Gastroesophageal sphincter (tissue), 4 donors: Measurements from ENCODE around the gene FOXE1. TPM values are rescaled to one million over a fixed set of nuclear protein-coding genes. Genes with fewer than 3 reads are reported as not detected.

Experiments used
- ATAC-seq: fragments of 150-250 bp; one replicate; pipeline ENCODE4 v1.9.1; 2016; ENCODE audit warnings: mild to moderate bottlenecking, moderate library complexity
- H3K27ac ChIP-seq, 4 donors: fragments of 200-600 bp; sonication (generic) in 3 of 4; 1 replicate in 3 of 4; 2 replicates in 1 of 4; pipeline ENCODE4 v1.5.1; 2016 to 2019
- H3K27me3 ChIP-seq: fragments of 200-600 bp; sonication (generic); one replicate; pipeline ENCODE4 v1.5.1; 2019
- H3K36me3 ChIP-seq, 2 donors: fragments of 200-600 bp; sonication (generic); one replicate each; pipeline ENCODE4 v1.5.1; 2019; ENCODE audit warnings: control low read depth in 1 of 2
- H3K4me1 ChIP-seq, 3 donors: fragments of 200-600 bp; sonication (generic); 1 replicate in 2 of 3; 2 replicates in 1 of 3; pipeline ENCODE4 v1.5.1; 2016 to 2019; ENCODE audit warnings: control low read depth in 2 of 3
- H3K4me3 ChIP-seq, 2 donors: fragments of 200-600 bp; sonication (generic); one replicate each; pipeline ENCODE4 v1.5.1; 2019; ENCODE audit warnings: mild to moderate bottlenecking in 1 of 2, moderate library complexity in 1 of 2
- H3K9me3 ChIP-seq, 3 donors: fragments of 200-600 bp; sonication (generic); one replicate each; pipeline ENCODE4 v1.5.1; 2017 to 2019; ENCODE audit warnings: control low read depth in 2 of 3
- EP300 ChIP-seq: sonication (generic); formaldehyde crosslinking; IDR thresholded peaks from one replicate; pipeline ENCODE4 v1.6.1; 2017; ENCODE audit warnings: antibody characterized with exemption, mild to moderate bottlenecking
- POLR2A ChIP-seq, 2 donors: fragments of 450-650 bp; IDR thresholded peaks; one replicate each; pipeline ENCODE4 v1.6.1; 2017; ENCODE audit warnings: antibody characterized with exemption in 2 of 2, mild to moderate bottlenecking in 2 of 2, moderate library complexity in 1 of 2
- POLR2AphosphoS5 ChIP-seq: sonication (generic); formaldehyde crosslinking; IDR thresholded peaks from one replicate; pipeline ENCODE4 v1.6.1; 2017; ENCODE audit warnings: antibody characterized with exemption
- WGBS, 2 donors: methylation state at CpG; one replicate each; pipeline ENCODE4 v1.1.5; 2018; ENCODE audit warnings: low coverage in 1 of 2; 5-methylcytosine and 5-hydroxymethylcytosine counted together
- total RNA-seq, 4 donors: library from RNA; depleted of rRNA; stranded (reverse); fragments of >200 nt; gene quantifications; one replicate each; pipeline ENCODE4 v1.1.0, GENCODE V29; 2016
- TF ChIP-seq, protein P1 (sequence below), 4 experiments: fragments of 200-600 bp in 2 of 4; fragments of 450-650 bp in 2 of 4; sonication (generic) in 1 of 4; IDR thresholded peaks; one replicate each; pipeline ENCODE4 v1.5.1; 2017 to 2019; ENCODE audit warnings: antibody characterized with exemption in 4 of 4, mild to moderate bottlenecking in 2 of 4, moderate library complexity in 2 of 4

The FOXE1 gene
- total RNA-seq, 4 donors from 2014 or later: 0.08 to 0.79 TPM; not detected in 2

DNA sequence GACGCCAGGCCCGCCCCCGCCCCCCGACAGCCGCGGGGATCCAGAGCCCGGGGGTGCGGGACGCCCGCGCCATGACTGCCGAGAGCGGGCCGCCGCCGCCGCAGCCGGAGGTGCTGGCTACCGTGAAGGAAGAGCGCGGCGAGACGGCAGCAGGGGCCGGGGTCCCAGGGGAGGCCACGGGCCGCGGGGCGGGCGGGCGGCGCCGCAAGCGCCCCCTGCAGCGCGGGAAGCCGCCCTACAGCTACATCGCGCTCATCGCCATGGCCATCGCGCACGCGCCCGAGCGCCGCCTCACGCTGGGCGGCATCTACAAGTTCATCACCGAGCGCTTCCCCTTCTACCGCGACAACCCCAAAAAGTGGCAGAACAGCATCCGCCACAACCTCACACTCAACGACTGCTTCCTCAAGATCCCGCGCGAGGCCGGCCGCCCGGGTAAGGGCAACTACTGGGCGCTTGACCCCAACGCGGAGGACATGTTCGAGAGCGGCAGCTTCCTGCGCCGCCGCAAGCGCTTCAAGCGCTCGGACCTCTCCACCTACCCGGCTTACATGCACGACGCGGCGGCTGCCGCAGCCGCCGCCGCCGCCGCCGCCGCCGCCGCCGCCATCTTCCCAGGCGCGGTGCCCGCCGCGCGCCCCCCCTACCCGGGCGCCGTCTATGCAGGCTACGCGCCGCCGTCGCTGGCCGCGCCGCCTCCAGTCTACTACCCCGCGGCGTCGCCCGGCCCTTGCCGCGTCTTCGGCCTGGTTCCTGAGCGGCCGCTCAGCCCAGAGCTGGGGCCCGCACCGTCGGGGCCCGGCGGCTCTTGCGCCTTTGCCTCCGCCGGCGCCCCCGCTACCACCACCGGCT is 1.0 kb downstream of the FOXE1 start:
- peak; percentile 31 for ATAC-seq
- TF ChIP-seq POLR2AphosphoS5 (no peak), EP300 (no peak), POLR2A (IDR thresholded peaks at IDR 0.05) (no peak)
- TF ChIP-seq, protein P1, sequence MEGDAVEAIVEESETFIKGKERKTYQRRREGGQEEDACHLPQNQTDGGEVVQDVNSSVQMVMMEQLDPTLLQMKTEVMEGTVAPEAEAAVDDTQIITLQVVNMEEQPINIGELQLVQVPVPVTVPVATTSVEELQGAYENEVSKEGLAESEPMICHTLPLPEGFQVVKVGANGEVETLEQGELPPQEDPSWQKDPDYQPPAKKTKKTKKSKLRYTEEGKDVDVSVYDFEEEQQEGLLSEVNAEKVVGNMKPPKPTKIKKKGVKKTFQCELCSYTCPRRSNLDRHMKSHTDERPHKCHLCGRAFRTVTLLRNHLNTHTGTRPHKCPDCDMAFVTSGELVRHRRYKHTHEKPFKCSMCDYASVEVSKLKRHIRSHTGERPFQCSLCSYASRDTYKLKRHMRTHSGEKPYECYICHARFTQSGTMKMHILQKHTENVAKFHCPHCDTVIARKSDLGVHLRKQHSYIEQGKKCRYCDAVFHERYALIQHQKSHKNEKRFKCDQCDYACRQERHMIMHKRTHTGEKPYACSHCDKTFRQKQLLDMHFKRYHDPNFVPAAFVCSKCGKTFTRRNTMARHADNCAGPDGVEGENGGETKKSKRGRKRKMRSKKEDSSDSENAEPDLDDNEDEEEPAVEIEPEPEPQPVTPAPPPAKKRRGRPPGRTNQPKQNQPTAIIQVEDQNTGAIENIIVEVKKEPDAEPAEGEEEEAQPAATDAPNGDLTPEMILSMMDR (IDR thresholded peaks at IDR 0.05): no peak
- Histone ChIP-seq H3K27ac (no peak overlapping the region), H3K4me1 (peaks cover 0 to 54% (median 21%) of the 10 kb centered on the region in 3 donors), H3K4me3 (peak overlapping the region in 1 of 2 donors; percentile 48), H3K9me3 (peaks cover 0 to 10% (median 0%) of the 10 kb centered on the region in 3 donors), H3K27me3 (peaks cover 100% of the 10 kb centered on the region), H3K36me3 (no peaks in the 10 kb centered on the region)
- 3% methylated on average over 12 of the region's 125 CpGs; no CpG with 5 or more reads in 1 of the 2 donors for WGBS, 2 donors

DNA sequence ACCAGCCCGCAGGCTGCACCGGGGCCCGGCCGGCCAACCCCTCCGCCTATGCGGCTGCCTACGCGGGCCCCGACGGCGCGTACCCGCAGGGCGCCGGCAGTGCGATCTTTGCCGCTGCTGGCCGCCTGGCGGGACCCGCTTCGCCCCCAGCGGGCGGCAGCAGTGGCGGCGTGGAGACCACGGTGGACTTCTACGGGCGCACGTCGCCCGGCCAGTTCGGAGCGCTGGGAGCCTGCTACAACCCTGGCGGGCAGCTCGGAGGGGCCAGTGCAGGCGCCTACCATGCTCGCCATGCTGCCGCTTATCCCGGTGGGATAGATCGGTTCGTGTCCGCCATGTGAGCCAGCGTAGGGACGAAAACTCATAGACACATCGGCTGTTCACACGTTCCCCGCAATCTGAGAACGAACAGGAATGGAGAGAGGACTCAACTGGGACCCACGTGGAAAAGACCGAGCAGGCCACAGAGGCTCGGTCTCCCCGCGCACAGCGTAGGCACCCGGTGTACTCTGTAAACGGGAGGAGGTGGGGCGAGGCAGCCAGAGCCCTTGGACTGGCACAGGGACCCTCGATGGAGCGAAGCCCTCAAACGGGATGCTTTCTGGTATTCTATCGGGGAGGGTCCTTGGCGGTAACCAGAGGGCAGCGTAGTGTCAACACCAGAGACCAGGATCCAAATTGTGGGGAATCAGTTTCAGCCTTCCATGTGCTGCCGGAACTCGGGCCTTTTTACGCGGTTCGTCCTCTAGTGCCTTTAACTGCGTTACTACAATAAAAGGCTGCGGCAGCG is 1.9 kb downstream of the FOXE1 start:
- no peak for TF ChIP-seq EP300
- no peak for TF ChIP-seq POLR2A (IDR thresholded peaks at IDR 0.05)
- no peak for TF ChIP-seq POLR2AphosphoS5
- TF ChIP-seq, protein P1 (IDR thresholded peaks at IDR 0.05): no peak
- Histone ChIP-seq H3K4me3 (peak overlapping the region in 1 of 2 donors; percentile 48), H3K27ac (no peak overlapping the region), H3K27me3 (peaks cover 100% of the 10 kb centered on the region), H3K36me3 (no peaks in the 10 kb centered on the region), H3K4me1 (peaks cover 0 to 52% (median 20%) of the 10 kb centered on the region in 3 donors), H3K9me3 (peaks cover 0 to 10% (median 0%) of the 10 kb centered on the region in 3 donors)
- 10 to 12% methylated on average over 12 to 22 of the region's 71 CpGs for WGBS, 2 donors
- ATAC-seq: no peak

DNA sequence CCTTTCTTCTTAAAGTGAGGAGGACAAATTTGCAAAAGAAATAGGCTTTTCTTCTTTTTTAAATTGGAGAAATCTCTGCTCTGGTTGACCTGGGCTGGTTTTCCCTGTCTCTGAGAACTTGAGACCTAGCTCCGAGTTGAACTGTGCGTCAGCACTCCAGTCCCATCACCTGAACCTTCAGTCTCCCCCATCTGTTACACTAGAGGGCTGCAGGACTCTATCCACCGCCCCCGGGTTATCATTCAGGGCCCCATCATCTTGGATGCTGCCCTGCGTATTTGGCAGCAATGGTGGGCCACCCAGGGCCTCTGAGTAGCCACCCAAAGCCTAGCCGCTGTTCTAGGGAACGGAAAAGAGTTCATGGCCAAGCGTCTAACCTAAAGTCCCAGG is 2.5 kb downstream of the FOXE1 start:
- ATAC-seq: no peak
- Histone ChIP-seq H3K4me1 (peaks cover 0 to 52% (median 20%) of the 10 kb centered on the region in 3 donors), H3K27me3 (peaks cover 100% of the 10 kb centered on the region), H3K27ac (no peak overlapping the region), H3K36me3 (no peaks in the 10 kb centered on the region), H3K9me3 (peaks cover 0 to 10% (median 0%) of the 10 kb centered on the region in 3 donors), H3K4me3 (no peak overlapping the region)
- WGBS, 2 donors: 13 to 20% methylated on average over 1 to 3 of the region's 8 CpGs
- TF ChIP-seq EP300 (no peak), POLR2AphosphoS5 (no peak), POLR2A (IDR thresholded peaks at IDR 0.05) (no peak)
- TF ChIP-seq, protein P1 (IDR thresholded peaks at IDR 0.05): no peak

GRCh38 chr9:97855899-97856298 is 2.9 kb downstream of the FOXE1 start:
- ATAC-seq: no peak
- H3K36me3 ChIP-seq: no peaks in the 10 kb centered on the region
- H3K27me3 ChIP-seq: peaks cover 100% of the 10 kb centered on the region
- no peak overlapping the region for H3K27ac ChIP-seq
- 16 to 21% methylated on average over 3 to 5 of the region's 5 CpGs for WGBS, 2 donors
- H3K4me3 ChIP-seq: no peak overlapping the region
- no peak for TF ChIP-seq EP300
- TF ChIP-seq, protein P1 (IDR thresholded peaks at IDR 0.05): no peak
- TF ChIP-seq POLR2A (IDR thresholded peaks at IDR 0.05): no peak
- TF ChIP-seq POLR2AphosphoS5: no peak
- H3K4me1 ChIP-seq: peaks cover 0 to 52% (median 20%) of the 10 kb centered on the region in 3 donors
- peaks cover 0 to 10% (median 0%) of the 10 kb centered on the region in 3 donors for H3K9me3 ChIP-seq
